Right renal pelvis (tissue), 4 donors: Measurements from ENCODE around the gene SLC39A11. TPM values are rescaled to one million over a fixed set of nuclear protein-coding genes. Genes with fewer than 3 reads are reported as not detected.
"Not testable (repeated sequence)": the region's sequence is repeated elsewhere in the genome, so short reads cannot be mapped to it uniquely, and the experiment has no call there.

Source experiments
- DNase-seq, 4 donors: peaks; one replicate each; pipeline ENCODE4 v3.0.0-alpha.2; 2013; ENCODE audit warnings: low read depth in 4 of 4, low spot score in 3 of 4, missing footprints in 1 of 4
- polyA plus RNA-seq, 4 donors: library from polyadenylated mRNA; unstranded; fragments of 120-200 nt; gene quantifications; one replicate each; pipeline ENCODE4 v1.2.1, GENCODE V29; 2013; ENCODE audit not compliant: insufficient read length in 4 of 4

SLC39A11 gene
- polyA plus RNA-seq, 4 donors, result 27.6 to 29.1 (median 28.4) TPM

- DNase-seq, result no peak
Measured at GRCh38 chr17:72852277-72852938, 240.1 kb downstream of the SLC39A11 start.

GRCh38 chr17:72850410-72851118 is 241.9 kb downstream of the SLC39A11 start:
- no peak for DNase-seq

- no peak for DNase-seq
Measured at GRCh38 chr17:72846399-72846798, 246.1 kb downstream of the SLC39A11 start.

GRCh38 chr17:72843591-72843990 is 248.9 kb downstream of the SLC39A11 start:
- no peak for DNase-seq

- no peak for DNase-seq
Measured at GRCh38 chr17:72840019-72840418, 252.5 kb downstream of the SLC39A11 start.

GRCh38 chr17:72839131-72839725 is 253.3 kb downstream of the SLC39A11 start:
- no peak for DNase-seq

GRCh38 chr17:72838581-72838980 is 253.9 kb downstream of the SLC39A11 start:
- DNase-seq, result no peak

GRCh38 chr17:72838068-72838467 is 254.4 kb downstream of the SLC39A11 start:
- no peak for DNase-seq

GRCh38 chr17:72837335-72837734 is 255.2 kb downstream of the SLC39A11 start:
- no peak for DNase-seq

- no peak for DNase-seq
Measured at GRCh38 chr17:72833128-72833765, 259.2 kb downstream of the SLC39A11 start.

- no peak for DNase-seq
Measured at GRCh38 chr17:72832306-72832705, 260.2 kb downstream of the SLC39A11 start.

- DNase-seq, result no peak
Measured at GRCh38 chr17:72829883-72830282, 262.6 kb downstream of the SLC39A11 start.

- no peak for DNase-seq
Measured at GRCh38 chr17:72826602-72827001, 265.9 kb downstream of the SLC39A11 start.

- DNase-seq, result not testable (repeated sequence)
Measured at GRCh38 chr17:72826059-72826458, 266.4 kb downstream of the SLC39A11 start.

- DNase-seq, result no peak
Measured at GRCh38 chr17:72825218-72825617, 267.3 kb downstream of the SLC39A11 start.

- not testable (repeated sequence) for DNase-seq
Measured at GRCh38 chr17:72824267-72824666, 268.2 kb downstream of the SLC39A11 start.

GRCh38 chr17:72822358-72823023 is 270.0 kb downstream of the SLC39A11 start:
- no peak for DNase-seq

- no peak for DNase-seq
Measured at GRCh38 chr17:72816406-72816805, 276.1 kb downstream of the SLC39A11 start.

GRCh38 chr17:72813481-72813880 is 279.0 kb downstream of the SLC39A11 start:
- no peak for DNase-seq

- no peak for DNase-seq
Measured at GRCh38 chr17:72812823-72813222, 279.7 kb downstream of the SLC39A11 start.
